ENCODE results near the gene IFT43. TPM values are rescaled to one million over a fixed set of nuclear protein-coding genes. Genes with fewer than 3 reads are reported as not detected.

The IFT43 gene
- total and polyA plus RNA-seq, 10 of the 15 experiments (the other 5 are each of a cell fraction or from before 2014, with no cell fraction given), result 8.2 to 24.8 (median 14.0) TPM

- intact Hi-C loops (cut with micrococcal nuclease; ENCODE audit: unreplicated experiment), result no loop called here
- ATAC-seq, result no peak
- Histone ChIP-seq H3K4me2 (ENCODE audit: control insufficient read depth, insufficient read depth) (no peak overlapping the region), H2AFZ (ENCODE audit: control insufficient read depth, low read depth, low read length) (no peak overlapping the region), H3K79me2 (ENCODE audit: control insufficient read depth, insufficient read depth, low read length) (no peaks in the 10 kb centered on the region), H3K27me3 (replicated peaks in 1 of 2; ENCODE audit: control insufficient read depth in 2 of 2, insufficient read depth in 2 of 2, low read length in 1 of 2) (no peaks in the 10 kb centered on the region), H3K4me3 (no peak overlapping the region), H3K9ac (ENCODE audit: control insufficient read depth, insufficient read depth, low read length) (no peak overlapping the region), H3K4me1 (ENCODE audit: control insufficient read depth, insufficient read depth, low read length) (no peaks in the 10 kb centered on the region), H4K20me1 (ENCODE audit: control insufficient read depth, insufficient read depth) (no peaks in the 10 kb centered on the region), H3K36me3 (ENCODE audit: control insufficient read depth in 2 of 2, insufficient read depth in 2 of 2, low read length in 1 of 2) (0 out of 4 replicates have a peak, but pooled peaks cover 0 to 2% of the 10 kb centered on the region in 2 experiments), H3K27ac (ENCODE audit: control insufficient read depth, insufficient read depth) (no peak overlapping the region), H3K9me3 (replicated peaks; ENCODE audit: control insufficient read depth, insufficient read depth, low read length) (peaks cover 2% of the 10 kb centered on the region; the same call in 1 of the 3 replicates)
- in situ Hi-C loops (cut with MboI), result no loop called here
- ChIA-PET CTCF (interaction anchor here (1.0 to 1.1 kb wide), 2 partner anchors 20 to 96 kb away, joined by 3 to 4 read pairs; no protein-coding TSS in a partner anchor), SMC1A (ENCODE audit: uncharacterized antibody, unreplicated experiment) (no interaction called here), POLR2A (no interaction called here), RAD21 (ENCODE audit: unreplicated experiment) (no interaction called here)
- WGBS (ENCODE audit: insufficient coverage, insufficient replicate concordance, low lambda C conversion rate, missing lambda C conversion rate), result 74% methylated on average over 1 of the region's 1 CpG
- no TSS peak for BruUV-seq (replicated peaks)
- no peak for DNase-seq (ENCODE audit: low read depth, low spot score)
- TF ChIP-seq BACH1 (IDR thresholded peaks at IDR 0.05; ENCODE audit: borderline replicate concordance) (no peak), SMAD1 (IDR thresholded peaks at IDR 0.05; ENCODE audit: low read depth, partially characterized antibody) (no peak), KDM1A (IDR thresholded peaks at IDR 0.05; ENCODE audit: borderline replicate concordance) (no peak), ZBED1 (IDR thresholded peaks at IDR 0.05; ENCODE audit: borderline replicate concordance) (no peak), E2F4 (IDR thresholded peaks at IDR 0.05; ENCODE audit: low read depth, low read length) (no peak), YBX1 (IDR thresholded peaks at IDR 0.05) (no peak), ZSCAN29 (IDR thresholded peaks at IDR 0.05) (no peak)
- no peak for FAIRE-seq
Observed at GRCh38 chr14:76002383-76002782, 16.8 kb downstream of the IFT43 start.

GRCh38 chr14:76006253-76006652 is 20.7 kb downstream of the IFT43 start:
- Histone ChIP-seq H3K4me2 (ENCODE audit: control insufficient read depth, insufficient read depth) (no peak overlapping the region), H3K36me3 (ENCODE audit: control insufficient read depth in 2 of 2, insufficient read depth in 2 of 2, low read length in 1 of 2) (0 out of 4 replicates have a peak, but pooled peaks cover 0 to 2% of the 10 kb centered on the region in 2 experiments), H3K27ac (ENCODE audit: control insufficient read depth, insufficient read depth) (no peak overlapping the region), H3K4me1 (ENCODE audit: control insufficient read depth, insufficient read depth, low read length) (no peaks in the 10 kb centered on the region), H3K9ac (ENCODE audit: control insufficient read depth, insufficient read depth, low read length) (no peak overlapping the region), H2AFZ (ENCODE audit: control insufficient read depth, low read depth, low read length) (no peak overlapping the region), H3K79me2 (ENCODE audit: control insufficient read depth, insufficient read depth, low read length) (no peaks in the 10 kb centered on the region), H3K27me3 (replicated peaks in 1 of 2; ENCODE audit: control insufficient read depth in 2 of 2, insufficient read depth in 2 of 2, low read length in 1 of 2) (no peaks in the 10 kb centered on the region), H4K20me1 (ENCODE audit: control insufficient read depth, insufficient read depth) (no peaks in the 10 kb centered on the region), H3K4me3 (no peak overlapping the region), H3K9me3 (replicated peaks; ENCODE audit: control insufficient read depth, insufficient read depth, low read length) (peaks cover 2% of the 10 kb centered on the region; the same call in 1 of the 3 replicates)
- POLR2A ChIA-PET, result interaction anchor here (1.3 kb wide), 1 partner anchor 27 kb away, joined by 3 read pairs; no protein-coding TSS in a partner anchor
- in situ Hi-C loops (cut with MboI), result no loop called here
- DNase-seq (ENCODE audit: low read depth, low spot score), result no peak
- 93% methylated on average over 2 of the region's 2 CpGs for WGBS (ENCODE audit: insufficient coverage, insufficient replicate concordance, low lambda C conversion rate, missing lambda C conversion rate)
- no peak for FAIRE-seq
- RAD21 ChIA-PET (ENCODE audit: unreplicated experiment), result interaction anchor here (0.6 kb wide), 1 partner anchor 623 kb away, joined by 3 read pairs; no protein-coding TSS in a partner anchor
- TF ChIP-seq POLR2A (IDR thresholded peaks at IDR 0.05; ENCODE audit: low read depth, low read length) (no peak), SIN3A (IDR thresholded peaks at IDR 0.05; ENCODE audit: low read depth, low read length) (no peak), E4F1 (IDR thresholded peaks at IDR 0.05; ENCODE audit: borderline replicate concordance, partially characterized antibody) (no peak), CBFB (IDR thresholded peaks at IDR 0.05; ENCODE audit: low read depth) (no peak)
- ATAC-seq, result no peak
- SMC1A ChIA-PET (ENCODE audit: uncharacterized antibody, unreplicated experiment), result interaction anchor here (1.0 to 2.4 kb wide), 2 partner anchors 12 to 22 kb away, joined by 3 to 15 read pairs; no protein-coding TSS in a partner anchor
- intact Hi-C loops (cut with micrococcal nuclease; ENCODE audit: unreplicated experiment), result no loop called here
- CTCF ChIA-PET, result interaction anchor here (0.5 to 1.4 kb wide), 4 partner anchors 14 to 1561 kb away, joined by 3 to 5 read pairs (median 3); no protein-coding TSS in a partner anchor
- BruUV-seq (replicated peaks), result no TSS peak
